HepG2 (cell line): ENCODE data around the gene ZNF396. TPM values are rescaled to one million over a fixed set of nuclear protein-coding genes. Genes with fewer than 3 reads are reported as not detected.
A peak's percentile ranks its signal among the peaks of the same experiment; 100 is the strongest.

Experiments
- ATAC-seq: fragments of 200-7000 bp; cut with Tn5 transposase; 3 replicates; pipeline ENCODE4 v1.9.1; 2020; ENCODE audit warnings: mild to moderate bottlenecking, moderate library complexity
- BruUV-seq: library from RNA; stranded (reverse); fragments of 400-500 nt; replicated peaks from 2 replicates; lab custom pipeline; 2021; lab: Mats Ljungman, UMichigan
- CTCF ChIA-PET: fragments of 300-600 bp; formaldehyde crosslinking; extraction: SDS; loops from one replicate; lab custom pipeline; 2021; ENCODE audit warnings: low total read pairs, inconsistent platforms, low intra/inter-chr PET ratio; lab: Yijun Ruan, JAX
- POLR2A ChIA-PET: fragments of 350-600 bp; sonication (Branson Sonifier 250); formaldehyde crosslinking; loops from one replicate; lab custom pipeline; 2020; ENCODE audit warnings: antibody characterized with exemption, inconsistent platforms; lab: Yijun Ruan, JAX
- DNase-seq: peaks from one replicate; pipeline ENCODE4 v3.0.0-alpha.2; 2015; ENCODE audit warnings: low spot score
- FAIRE-seq: peaks from 3 replicates; lab custom pipeline; 2011; peaks lifted over from hg19 to GRCh38; lab: Jason Lieb, UNC
- H2AFZ ChIP-seq: one replicate; pipeline ENCODE4 v1.6.1; 2011; ENCODE audit warnings: low read length, inconsistent platforms
- H3K27ac ChIP-seq: fragments of 300-600 bp; 3 replicates; pipeline ENCODE4 v1.8.0; 2011; ENCODE audit warnings: mixed run types, mild to moderate bottlenecking, mixed read lengths, low read length, inconsistent platforms; ENCODE audit not compliant: insufficient read depth; ENCODE audit errors: extremely low read length
- H3K27me3 ChIP-seq, 2 experiments: fragments of 200-600 bp in 1 of 2; 2 replicates in 1 of 2; 3 replicates in 1 of 2; pipeline versions ENCODE4 v1.6.0 to v1.8.0; 2011; ENCODE audit warnings: low read length in 2 of 2, mild to moderate bottlenecking in 2 of 2, moderate library complexity in 2 of 2, inconsistent platforms in 1 of 2; ENCODE audit not compliant: insufficient read depth in 2 of 2, control insufficient read depth in 1 of 2
- H3K36me3 ChIP-seq, 2 experiments: fragments of 200-600 bp in 1 of 2; replicated peaks in 1 of 2; 2 replicates in 1 of 2; 3 replicates in 1 of 2; pipeline versions ENCODE4 v1.5.1 to v1.8.0; 2011; ENCODE audit warnings: low read length in 2 of 2, inconsistent platforms in 1 of 2; ENCODE audit not compliant: insufficient read depth in 2 of 2, control insufficient read depth in 1 of 2
- H3K4me1 ChIP-seq: 2 replicates; pipeline ENCODE4 v1.5.1; 2012; ENCODE audit warnings: low read length, inconsistent platforms; ENCODE audit not compliant: insufficient read depth
- H3K4me2 ChIP-seq: 2 replicates; pipeline ENCODE4 v1.6.0; 2011; ENCODE audit warnings: low read depth, low read length, inconsistent platforms
- H3K4me3 ChIP-seq, 3 experiments: fragments of 200-600 bp in 1 of 3; sonication (generic), shearing (Covaris generic) in 1 of 3; replicated peaks in 1 of 3; 2 replicates each; pipeline ENCODE4 v1.5.1; 2011 to 2016; ENCODE audit warnings: low read length in 3 of 3, inconsistent platforms in 2 of 3, low read depth in 2 of 3, mild to moderate bottlenecking in 2 of 3, control low read depth in 1 of 3, mixed read lengths in 1 of 3; ENCODE audit not compliant: insufficient read depth in 1 of 3
- H3K79me2 ChIP-seq: one replicate; pipeline ENCODE4 v1.6.1; 2011; ENCODE audit warnings: low read length, inconsistent platforms; ENCODE audit not compliant: insufficient read depth
- H3K9ac ChIP-seq: 2 replicates; pipeline ENCODE4 v1.6.0; 2011; ENCODE audit warnings: mild to moderate bottlenecking, low read depth, low read length, inconsistent platforms; ENCODE audit not compliant: insufficient read depth
- H3K9me3 ChIP-seq: 2 replicates; pipeline ENCODE4 v1.5.1; 2012; ENCODE audit warnings: mild to moderate bottlenecking, low read length
- H4K20me1 ChIP-seq: 2 replicates; pipeline ENCODE4 v1.6.0; 2011; ENCODE audit warnings: inconsistent platforms, mild to moderate bottlenecking, low read length, moderate library complexity; ENCODE audit not compliant: insufficient read depth
- AGO2 ChIP-seq: fragments of 200-400 bp; formaldehyde crosslinking; optimal IDR thresholded peaks from 2 replicates; pipeline ENCODE3; 2017; ENCODE audit warnings: mild to moderate bottlenecking, low read depth, low read length, moderate library complexity
- ARID5B ChIP-seq: IDR thresholded peaks from 2 replicates; pipeline ENCODE4 v1.4.0; 2020; ENCODE audit warnings: mild to moderate bottlenecking, missing genetic modification reagents
- ARNT2 ChIP-seq: sonication (generic); formaldehyde crosslinking; IDR thresholded peaks from 2 replicates; pipeline ENCODE4 v1.8.0; 2022; ENCODE audit warnings: mild to moderate bottlenecking, low read depth, missing genetic modification reagents, moderate library complexity
- MAFF ChIP-seq: IDR thresholded peaks from 2 replicates; pipeline ENCODE4 v1.6.1; 2011; ENCODE audit warnings: low read depth, low read length, improper control_type of control experiment
- MAFK ChIP-seq, 2 experiments: IDR thresholded peaks in 1 of 2; conservative IDR thresholded peaks in 1 of 2; 2 replicates each; pipeline ENCODE4 v1.6.1; 2011; ENCODE audit warnings: improper control_type of control experiment in 2 of 2, low read length in 2 of 2
- RXRB ChIP-seq: IDR thresholded peaks from 2 replicates; pipeline ENCODE4 v1.6.1; 2016; ENCODE audit warnings: borderline replicate concordance, missing genetic modification reagents, missing compliant biosample characterization
- ZNF432 ChIP-seq: sonication (generic); formaldehyde crosslinking; IDR thresholded peaks from 2 replicates; pipeline ENCODE4 v1.5.0; 2020; ENCODE audit warnings: missing genetic modification reagents, mild to moderate bottlenecking, borderline replicate concordance
- ZNF567 ChIP-seq: sonication (generic); formaldehyde crosslinking; IDR thresholded peaks from 2 replicates; pipeline ENCODE4 v1.8.1; 2023; ENCODE audit warnings: mild to moderate bottlenecking, missing genetic modification reagents, borderline replicate concordance
- ZNF576 ChIP-seq: sonication (generic); formaldehyde crosslinking; IDR thresholded peaks from 2 replicates; pipeline ENCODE4 v1.4.0; 2020; ENCODE audit warnings: mild to moderate bottlenecking, missing genetic modification reagents
- WGBS: methylation state at CpG from one replicate; pipeline ENCODE4 v1.1.6; 2017; ENCODE audit warnings: low lambda C conversion rate; 5-methylcytosine and 5-hydroxymethylcytosine counted together
- in situ Hi-C: cut with HindIII; loops from 2 replicates; pipeline ENCODE4 v1.10.0; 2017; ENCODE audit warnings: low pct_unique_long_range_greater_than_20kb; ENCODE audit not compliant: extremely low pct_ligation_motif_present
- intact Hi-C: fragments of 100-400 bp; cut with micrococcal nuclease; formaldehyde crosslinking; loops from one replicate; pipeline ENCODE4 v1.10.0; 2022; ENCODE audit not compliant: unreplicated experiment
- polyA plus RNA-seq, 8 experiments: library from polyadenylated mRNA; depleted of rRNA in 3 of 8; stranded (reverse) in 7 of 8; unstranded in 1 of 8; fragments of >200 nt; fragmentation: Illumina TruSeq in 4 of 8; extraction: Trizol in 4 of 8; gene quantifications; 2 replicates each; pipeline versions ENCODE4 v1.2.1 to v1.2.3, GENCODE V29; 2011 to 2016; ENCODE audit warnings: low read depth in 4 of 8, missing spikeins in 1 of 8, mixed read lengths in 1 of 8; ENCODE audit not compliant: insufficient read depth in 1 of 8
- total RNA-seq, 5 experiments: library from RNA; depleted of rRNA; stranded (reverse); fragments of >200 nt; fragmentation: Illumina TruSeq; extraction: Trizol; gene quantifications; 2 replicates each; pipeline ENCODE4 v1.2.3, GENCODE V29; 2016; ENCODE audit warnings: low read depth in 1 of 5
- TF ChIP-seq, protein P1 (sequence below): IDR thresholded peaks from 2 replicates; pipeline ENCODE4 v1.6.1; 2012; ENCODE audit warnings: low read depth, low read length, improper control_type of control experiment

Gene ZNF396
- total and polyA plus RNA-seq, 2 of the 13 experiments (the other 11 are each of a cell fraction or from before 2014, with no cell fraction given): 0.25 to 0.75 TPM

- peak; percentile 44; the same call in 1 of the 2 replicates for TF ChIP-seq ARID5B (CRISPR knock-in tag)
- TF ChIP-seq ZNF432 (CRISPR knock-in tag): no peak
Measured at GRCh38 chr18:35362531-35362930, 14.6 kb downstream of the ZNF396 start (continued).

DNA sequence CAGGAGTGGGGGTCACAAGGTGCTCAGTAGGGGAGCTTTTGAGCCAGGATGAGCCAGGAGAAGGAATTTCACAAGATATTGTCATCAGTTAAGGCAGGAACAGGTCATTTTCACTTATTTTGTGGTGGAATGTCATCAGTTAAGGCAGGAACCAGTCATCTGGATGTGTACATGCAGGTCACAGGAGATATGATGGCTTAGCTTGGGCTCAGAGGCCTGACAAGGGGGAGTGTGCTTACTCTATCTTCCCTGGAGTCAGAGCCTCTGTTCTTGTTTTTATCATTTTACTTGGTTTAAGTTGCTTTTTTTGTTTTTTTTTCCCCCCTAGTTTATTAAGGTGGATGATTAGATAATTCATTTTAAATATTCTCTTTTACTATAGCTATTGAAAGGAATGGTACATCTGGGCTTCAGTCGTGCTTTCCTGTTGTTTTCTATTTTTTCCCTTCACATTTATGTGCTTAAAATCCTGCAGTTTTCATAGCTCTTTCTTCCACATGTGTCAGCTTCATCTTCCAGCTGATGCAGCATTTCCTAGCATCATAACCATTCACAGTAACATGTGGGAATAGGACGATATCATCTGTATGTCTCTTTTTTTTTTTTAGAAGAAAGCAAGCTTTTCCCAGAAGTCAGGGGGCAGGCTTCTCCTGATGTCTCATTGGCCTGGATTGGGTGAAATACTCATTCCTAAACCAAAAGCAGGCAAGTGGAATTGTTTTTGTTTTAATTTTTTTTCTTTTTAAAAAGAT lies 15.4 kb downstream of the ZNF396 start:
- no peak for TF ChIP-seq ARNT2
- TF ChIP-seq MAFF: peak; percentile 31; the same call in 1 of the 2 replicates
- no peak for TF ChIP-seq ZNF576
- TF ChIP-seq, protein P1, sequence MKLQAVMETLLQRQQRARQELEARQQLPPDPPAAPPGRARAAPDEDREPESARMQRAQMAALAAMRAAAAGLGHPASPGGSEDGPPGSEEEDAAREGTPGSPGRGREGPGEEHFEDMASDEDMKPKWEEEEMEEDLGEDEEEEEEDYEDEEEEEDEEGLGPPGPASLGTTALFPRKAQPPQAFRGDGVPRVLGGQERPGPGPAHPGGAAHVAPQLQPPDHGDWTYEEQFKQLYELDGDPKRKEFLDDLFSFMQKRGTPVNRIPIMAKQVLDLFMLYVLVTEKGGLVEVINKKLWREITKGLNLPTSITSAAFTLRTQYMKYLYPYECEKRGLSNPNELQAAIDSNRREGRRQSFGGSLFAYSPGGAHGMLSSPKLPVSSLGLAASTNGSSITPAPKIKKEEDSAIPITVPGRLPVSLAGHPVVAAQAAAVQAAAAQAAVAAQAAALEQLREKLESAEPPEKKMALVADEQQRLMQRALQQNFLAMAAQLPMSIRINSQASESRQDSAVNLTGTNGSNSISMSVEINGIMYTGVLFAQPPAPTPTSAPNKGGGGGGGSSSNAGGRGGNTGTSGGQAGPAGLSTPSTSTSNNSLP: no peak
- no peak for TF ChIP-seq AGO2
- TF ChIP-seq MAFK (conservative IDR thresholded peaks at IDR 0.05 in 1 of 2, IDR thresholded peaks at IDR 0.05 in 1 of 2; ENCODE audit: low read length in 2 of 2): peak in 1 of 2 experiments; percentile 34; a peak in 2 of 4 replicates
- no peak for TF ChIP-seq RXRB (CRISPR knock-in tag)
- TF ChIP-seq ZNF567 (CRISPR knock-in tag): no peak
- no peaks in the 10 kb centered on the region for H3K9me3 ChIP-seq
- no peak overlapping the region for H3K4me3 ChIP-seq
- FAIRE-seq: no peak
- no peaks in the 10 kb centered on the region for H3K36me3 ChIP-seq
- POLR2A ChIA-PET: interaction anchor here (1.7 kb wide), 1 partner anchor 121 kb away, joined by 6 read pairs; the partner anchor contains the start of gene ZNF397
- H3K9ac ChIP-seq: no peak overlapping the region
- intact Hi-C loops: no loop called here
- in situ Hi-C loops: no loop called here
- H3K27me3 ChIP-seq: no peaks in the 10 kb centered on the region
- no peak for DNase-seq
- CTCF ChIA-PET: no interaction called here
- WGBS: 26% methylated on average over 2 of the region's 2 CpGs
- no TSS peak for BruUV-seq
- ATAC-seq: no peak
- no peak overlapping the region for H3K27ac ChIP-seq
- H2AFZ ChIP-seq: no peak overlapping the region
- no peak overlapping the region for H3K4me2 ChIP-seq
- H4K20me1 ChIP-seq: no peaks in the 10 kb centered on the region
- H3K79me2 ChIP-seq: no peaks in the 10 kb centered on the region
- H3K4me1 ChIP-seq: peaks cover 35% of the 10 kb centered on the region
